Ishikawa (cell line): ENCODE results near the gene PLCD1.

ENCODE experiments used
- CEBPB ChIP-seq: IDR thresholded peaks from 2 replicates; pipeline ENCODE4 v1.6.1; 2012
- CREB1 ChIP-seq: IDR thresholded peaks from 2 replicates; pipeline ENCODE4 v1.6.1; 2012; ENCODE audit warnings: low read depth
- EGR1 ChIP-seq: IDR thresholded peaks from 2 replicates; pipeline ENCODE4 v1.6.1; 2012
- EP300 ChIP-seq: IDR thresholded peaks from 2 replicates; pipeline ENCODE4 v1.6.1; 2012; ENCODE audit warnings: borderline replicate concordance
- FOXM1 ChIP-seq: IDR thresholded peaks from 2 replicates; pipeline ENCODE4 v1.6.1; 2012; ENCODE audit warnings: low read depth, borderline replicate concordance
- MAX ChIP-seq: IDR thresholded peaks from 2 replicates; pipeline ENCODE4 v1.6.1; 2012
- NFIC ChIP-seq: IDR thresholded peaks from 2 replicates; pipeline ENCODE4 v1.6.1; 2012
- RAD21 ChIP-seq: IDR thresholded peaks from 2 replicates; pipeline ENCODE4 v1.6.1; 2012; ENCODE audit warnings: low read depth
- REST ChIP-seq: IDR thresholded peaks from 2 replicates; pipeline ENCODE4 v1.6.1; 2012; ENCODE audit warnings: low read depth, mild to moderate bottlenecking
- TAF1 ChIP-seq: IDR thresholded peaks from 2 replicates; pipeline ENCODE4 v1.6.1; 2012; ENCODE audit warnings: low read depth, mild to moderate bottlenecking
- TCF12 ChIP-seq: IDR thresholded peaks from 2 replicates; pipeline ENCODE4 v1.6.1; 2012; ENCODE audit warnings: low read depth
- TEAD4 ChIP-seq: IDR thresholded peaks from 2 replicates; pipeline ENCODE4 v1.6.1; 2012
- USF1 ChIP-seq: IDR thresholded peaks from 2 replicates; pipeline ENCODE4 v1.6.1; 2012
- YY1 ChIP-seq: IDR thresholded peaks from 2 replicates; pipeline ENCODE4 v1.6.1; 2012; ENCODE audit warnings: low read depth
- ZBTB7A ChIP-seq: IDR thresholded peaks from 2 replicates; pipeline ENCODE4 v1.6.1; 2012; ENCODE audit warnings: low read depth

PLCD1 gene

GRCh38 chr3:38039899-38040261, 10.4 kb upstream of the PLCD1 start:
- TF ChIP-seq USF1 (no peak), FOXM1 (no peak), ZBTB7A (no peak), YY1 (no peak), TCF12 (no peak), EGR1 (no peak), CREB1 (no peak), EP300 (no peak), TAF1 (no peak), REST (no peak), RAD21 (no peak), MAX (no peak)

- TF ChIP-seq RAD21, result no peak
- no peak for TF ChIP-seq TAF1
- TF ChIP-seq MAX, result no peak
- no peak for TF ChIP-seq USF1
- TF ChIP-seq NFIC, result no peak
- no peak for TF ChIP-seq CREB1
- no peak for TF ChIP-seq YY1
- no peak for TF ChIP-seq EGR1
- TF ChIP-seq CEBPB, result no peak
- no peak for TF ChIP-seq TEAD4
- TF ChIP-seq ZBTB7A, result no peak
- no peak for TF ChIP-seq TCF12
- no peak for TF ChIP-seq REST
- no peak for TF ChIP-seq FOXM1
These were observed 9.9 kb upstream of the PLCD1 start, which contains the start of gene DLEC1 for GRCh38 chr3:38039101-38039898. Gene DLEC1 (plus strand): TSS chr3:38039208. CDS start chr3:38039226, 18 bp downstream.

GRCh38 chr3:38038447-38038911, 9.0 kb upstream of the PLCD1 start:
- TF ChIP-seq FOXM1 (no peak), USF1 (no peak), NFIC (no peak), TEAD4 (no peak), TCF12 (no peak), EP300 (no peak), MAX (no peak), CEBPB (no peak), REST (no peak), TAF1 (no peak), CREB1 (no peak), YY1 (no peak), EGR1 (no peak), RAD21 (no peak), ZBTB7A (no peak)
